Gastrocnemius medialis (tissue), 4 donors: ENCODE data around the gene USP28.

ENCODE experiments used
- CTCF ChIP-seq, 5 experiments: fragments of 450-650 bp in 3 of 5; fragments of 200-600 bp in 2 of 5; sonication (generic) in 2 of 5; IDR thresholded peaks in 4 of 5; conservative IDR thresholded peaks in 1 of 5; 1 replicate in 4 of 5; 2 replicates in 1 of 5; pipeline ENCODE4 v1.5.1; 2016 to 2019; ENCODE audit warnings: antibody characterized with exemption in 5 of 5, mild to moderate bottlenecking in 3 of 5, moderate library complexity in 3 of 5
- POLR2A ChIP-seq, 2 donors: fragments of 450-650 bp; IDR thresholded peaks; one replicate each; pipeline ENCODE4 v1.6.1; 2017; ENCODE audit warnings: antibody characterized with exemption in 2 of 2, mild to moderate bottlenecking in 2 of 2, moderate library complexity in 2 of 2

GRCh38 chr11:113862435-113862834, 12.9 kb downstream of the USP28 start:
- TF ChIP-seq CTCF (IDR thresholded peaks at IDR 0.05 in 4 of 5, conservative IDR thresholded peaks at IDR 0.05 in 1 of 5), result no peak
- no peak for TF ChIP-seq POLR2A (IDR thresholded peaks at IDR 0.05)
